Activated T-helper 17 cell treated with anti-CD3 and anti-CD28 coated beads, Interleukin-2, amount 50 U/mL, for 72 hours (primary cell): ENCODE measurements around the gene GMEB2. TPM values are rescaled to one million over a fixed set of nuclear protein-coding genes. Genes with fewer than 3 reads are reported as not detected.

Source experiments
- total RNA-seq, 2 donors: library from RNA; stranded (reverse); gene quantifications; one replicate each; pipeline ENCODE4 v1.2.3, GENCODE V29; 2022

Gene GMEB2
- total RNA-seq, 2 donors from 2014 or later, result 11.5 to 19.6 TPM

Other genes with a start within 250 kb of the GMEB2 start
- gene KCNQ2, start 154.4 kb downstream of the GMEB2 start, total RNA-seq, result under 1 TPM in 1 of 2 donors, not detected in 1; 0.66 TPM
- gene EEF1A2, start 128.0 kb downstream of the GMEB2 start, total RNA-seq, result 10 to 100 TPM in 1 of 2 donors, under 1 TPM in 1; 0.80 to 10.9 TPM
- gene PPDPF, start 106.3 kb downstream of the GMEB2 start, total RNA-seq, result 10 to 100 TPM; 65.5 to 87.5 TPM
- 1 to 10 TPM in 1 of 2 donors, under 1 TPM in 1; 0.69 to 1.9 TPM for gene PTK6, start 89.7 kb downstream of the GMEB2 start, total RNA-seq
- gene SRMS, start 79.4 kb downstream of the GMEB2 start, total RNA-seq, result not detected
- gene FNDC11, start 72.9 kb downstream of the GMEB2 start, total RNA-seq, result under 1 TPM in 1 of 2 donors, not detected in 1; 0.40 TPM
- 10 to 100 TPM in 1 of 2 donors, 1 to 10 TPM in 1; 8.2 to 12.6 TPM for gene HELZ2, start 52.9 kb downstream of the GMEB2 start, total RNA-seq
- gene STMN3, start 26.3 kb upstream of the GMEB2 start, total RNA-seq, result 10 to 100 TPM; 15.1 to 24.7 TPM
- 10 to 100 TPM; 41.8 to 51.8 TPM for gene RTEL1, start 31.2 kb upstream of the GMEB2 start, total RNA-seq
- not detected for gene TNFRSF6B, start 69.6 kb upstream of the GMEB2 start, total RNA-seq
- gene ARFRP1, start 80.9 kb upstream of the GMEB2 start, total RNA-seq, result 10 to 100 TPM; 43.8 to 55.8 TPM
- 10 to 100 TPM; 18.3 to 24.7 TPM for gene ZGPAT, start 80.9 kb upstream of the GMEB2 start, total RNA-seq
- 10 to 100 TPM in 1 of 2 donors, 1 to 10 TPM in 1; 9.8 to 24.8 TPM for gene LIME1, start 109.6 kb upstream of the GMEB2 start, total RNA-seq
- gene SLC2A4RG, start 112.7 kb upstream of the GMEB2 start, total RNA-seq, result 10 to 100 TPM; 30.5 to 35.1 TPM
- gene ZBTB46, start 204.2 kb upstream of the GMEB2 start, total RNA-seq, result 1 to 10 TPM in 1 of 2 donors, under 1 TPM in 1; 0.54 to 6.2 TPM
- under 1 TPM in 1 of 2 donors, not detected in 1; 0.19 TPM for gene ABHD16B, start 234.4 kb upstream of the GMEB2 start, total RNA-seq
- gene TPD52L2, start 238.2 kb upstream of the GMEB2 start, total RNA-seq, result 10 to 100 TPM; 54.8 to 92.9 TPM